ENCODE data around the gene SEMA6A.

The SEMA6A gene

DNA sequence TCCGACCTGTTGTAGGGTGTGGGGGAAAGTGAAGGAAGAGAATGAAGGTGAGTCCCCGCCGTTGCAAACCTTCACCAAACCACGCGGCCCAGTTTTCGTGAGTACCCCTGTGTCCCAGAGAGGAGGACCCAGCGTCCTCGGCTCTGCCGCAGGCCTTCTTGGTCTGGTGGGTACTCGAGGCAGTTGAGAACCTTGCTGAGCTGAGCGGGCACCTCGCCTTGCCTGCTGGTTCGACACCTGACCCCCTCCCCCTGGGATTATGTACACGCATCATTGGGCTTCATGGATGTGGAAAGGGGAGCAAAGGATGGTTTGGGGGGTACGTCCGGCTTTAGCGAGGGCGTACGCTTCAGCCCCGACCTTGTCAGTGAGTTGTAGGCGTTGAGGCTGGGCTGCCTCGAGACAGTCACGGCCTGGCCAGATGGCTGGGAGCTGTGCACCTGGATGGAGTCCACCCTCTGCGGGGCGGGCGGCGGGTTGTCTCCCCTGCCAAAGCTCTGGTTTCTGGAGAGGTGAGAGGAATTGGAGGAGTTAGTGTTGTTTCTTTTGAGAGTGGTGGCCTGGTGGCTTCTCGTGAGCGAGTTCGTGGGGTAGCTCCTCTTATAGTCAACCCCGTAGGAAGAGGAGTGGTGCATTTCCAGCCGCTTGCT lies 128.1 kb downstream of the SEMA6A start:
- TF ChIP-seq POLR2AphosphoS5 (IDR thresholded peaks at IDR 0.05; ENCODE audit: low read depth) (no peak), REST (IDR thresholded peaks at IDR 0.05; ENCODE audit: insufficient replicate concordance, low read depth) (no peak), GABPA (IDR thresholded peaks at IDR 0.05; ENCODE audit: low read depth) (no peak), SPI1 (IDR thresholded peaks at IDR 0.05; ENCODE audit: borderline replicate concordance, low read depth) (no peak), CTCF (IDR thresholded peaks at IDR 0.05; ENCODE audit: insufficient read depth, low read length) (no peak)
- Histone ChIP-seq H3K4me3 (replicated peaks; ENCODE audit: insufficient read depth, low read length) (no peak overlapping the region), H3K27me3 (ENCODE audit: insufficient read depth, poor library complexity, severe bottlenecking) (no peaks in the 10 kb centered on the region), H3K27ac (replicated peaks) (no peak overlapping the region)
- DNase-seq (ENCODE audit: low read depth in 1 of 2, low spot score in 1 of 2): no peak

- no peak for DNase-seq (ENCODE audit: low read depth in 1 of 2, low spot score in 1 of 2)
- no peak overlapping the region for H3K4me3 ChIP-seq (replicated peaks; ENCODE audit: insufficient read depth, low read length)
- TF ChIP-seq REST (IDR thresholded peaks at IDR 0.05; ENCODE audit: insufficient replicate concordance, low read depth) (peak; percentile 60), POLR2AphosphoS5 (IDR thresholded peaks at IDR 0.05; ENCODE audit: low read depth) (no peak)
- no peaks in the 10 kb centered on the region for H3K27me3 ChIP-seq (ENCODE audit: insufficient read depth, poor library complexity, severe bottlenecking)
- H3K27ac ChIP-seq (replicated peaks): no peak overlapping the region
Measured at GRCh38 chr5:116445311-116445710, 129.3 kb downstream of the SEMA6A start.

- no peak overlapping the region for H3K4me3 ChIP-seq (replicated peaks; ENCODE audit: insufficient read depth, low read length)
- no peak for TF ChIP-seq SPI1 (IDR thresholded peaks at IDR 0.05; ENCODE audit: borderline replicate concordance, low read depth)
- no peak for TF ChIP-seq GABPA (IDR thresholded peaks at IDR 0.05; ENCODE audit: low read depth)
- H3K27ac ChIP-seq (replicated peaks): no peak overlapping the region
- DNase-seq (ENCODE audit: low read depth in 1 of 2, low spot score in 1 of 2): no peak
- no peaks in the 10 kb centered on the region for H3K27me3 ChIP-seq (ENCODE audit: insufficient read depth, poor library complexity, severe bottlenecking)
Measured at GRCh38 chr5:116444373-116445295, 130.0 kb downstream of the SEMA6A start.

- Histone ChIP-seq H3K27ac (replicated peaks) (no peak overlapping the region), H3K27me3 (ENCODE audit: insufficient read depth, poor library complexity, severe bottlenecking) (no peaks in the 10 kb centered on the region), H3K4me3 (replicated peaks; ENCODE audit: insufficient read depth, low read length) (no peak overlapping the region)
- TF ChIP-seq GABPA (IDR thresholded peaks at IDR 0.05; ENCODE audit: low read depth): no peak
- TF ChIP-seq REST (IDR thresholded peaks at IDR 0.05; ENCODE audit: insufficient replicate concordance, low read depth): no peak
- TF ChIP-seq SPI1 (IDR thresholded peaks at IDR 0.05; ENCODE audit: borderline replicate concordance, low read depth): no peak
- TF ChIP-seq POLR2AphosphoS5 (IDR thresholded peaks at IDR 0.05; ENCODE audit: low read depth): no peak
- TF ChIP-seq CTCF (IDR thresholded peaks at IDR 0.05; ENCODE audit: insufficient read depth, low read length): no peak
- no peak for DNase-seq (ENCODE audit: low read depth in 1 of 2, low spot score in 1 of 2)
Measured at GRCh38 chr5:116442931-116443551, 131.6 kb downstream of the SEMA6A start.
